ENCODE data around the gene WNK2.
"Not testable (repeated sequence)": the region's sequence is repeated elsewhere in the genome, so short reads cannot be mapped to it uniquely, and the experiment has no call there.

The WNK2 gene

DNA sequence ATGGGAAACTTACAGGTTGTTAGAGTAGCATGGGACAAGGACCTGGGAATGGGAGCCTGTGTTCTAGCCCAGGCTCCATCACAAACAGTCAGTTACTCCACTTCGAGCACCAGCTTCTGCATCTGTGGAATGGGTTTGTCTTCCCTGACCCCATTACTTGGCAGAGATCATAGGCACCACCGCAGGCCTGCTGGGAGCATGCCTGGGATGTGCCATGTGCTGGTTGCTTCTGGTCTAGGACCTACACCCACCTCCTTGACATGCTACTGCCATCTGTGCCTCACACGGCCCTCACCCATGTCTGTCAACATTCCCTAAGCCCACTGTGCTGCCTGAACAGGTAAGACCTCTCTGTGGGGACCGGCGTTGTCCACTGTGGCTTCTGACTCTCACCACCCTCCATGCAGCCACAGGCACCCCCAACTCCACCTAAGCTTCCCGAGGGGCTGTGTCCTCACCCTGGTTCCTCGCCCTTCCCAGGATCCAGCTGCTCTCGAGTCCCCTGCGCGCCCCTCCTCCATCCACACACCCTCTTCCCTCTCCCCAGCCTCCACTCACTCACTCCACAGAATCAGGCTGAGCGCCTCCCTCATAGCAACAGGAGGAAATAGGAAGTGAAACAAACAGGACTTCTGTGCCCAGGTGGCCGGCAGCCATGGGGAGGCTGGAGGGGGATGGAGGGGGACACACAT lies 181.6 kb downstream of the WNK2 start:
- H3K27me3 Mint-ChIP-seq: peaks cover 1% of the 10 kb centered on the region
- H3K9me3 Mint-ChIP-seq (ENCODE audit: low read depth): peaks cover 9% of the 10 kb centered on the region
- H3K36me3 Mint-ChIP-seq: peaks cover 3% of the 10 kb centered on the region
- H3K4me1 Mint-ChIP-seq (ENCODE audit: low read depth): no peaks in the 10 kb centered on the region
- H3K4me3 Mint-ChIP-seq: no peak overlapping the region
- no peak overlapping the region for H3K27ac Mint-ChIP-seq

DNA sequence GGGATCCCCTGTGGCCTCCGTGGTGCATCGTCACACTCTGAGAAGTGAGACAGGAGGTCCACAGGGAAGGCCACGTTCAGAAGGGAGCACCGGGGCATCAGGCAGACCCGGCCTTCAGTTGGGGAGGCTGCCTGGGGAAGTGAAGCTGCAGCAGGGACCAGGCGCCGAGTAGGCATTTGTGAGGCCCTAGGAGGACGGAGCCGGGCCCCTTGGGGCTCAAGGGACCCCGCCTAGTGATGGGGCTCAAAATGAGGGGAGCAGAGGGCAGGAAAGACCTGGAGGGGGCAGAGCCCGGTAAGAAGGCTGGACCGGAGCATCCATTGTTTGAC lies 182.1 kb downstream of the WNK2 start:
- H3K36me3 Mint-ChIP-seq: peaks cover 2% of the 10 kb centered on the region
- no peaks in the 10 kb centered on the region for H3K4me1 Mint-ChIP-seq (ENCODE audit: low read depth)
- H3K27me3 Mint-ChIP-seq: peaks cover 1% of the 10 kb centered on the region
- no peak overlapping the region for H3K4me3 Mint-ChIP-seq
- peaks cover 8% of the 10 kb centered on the region for H3K9me3 Mint-ChIP-seq (ENCODE audit: low read depth)
- no peak overlapping the region for H3K27ac Mint-ChIP-seq

DNA sequence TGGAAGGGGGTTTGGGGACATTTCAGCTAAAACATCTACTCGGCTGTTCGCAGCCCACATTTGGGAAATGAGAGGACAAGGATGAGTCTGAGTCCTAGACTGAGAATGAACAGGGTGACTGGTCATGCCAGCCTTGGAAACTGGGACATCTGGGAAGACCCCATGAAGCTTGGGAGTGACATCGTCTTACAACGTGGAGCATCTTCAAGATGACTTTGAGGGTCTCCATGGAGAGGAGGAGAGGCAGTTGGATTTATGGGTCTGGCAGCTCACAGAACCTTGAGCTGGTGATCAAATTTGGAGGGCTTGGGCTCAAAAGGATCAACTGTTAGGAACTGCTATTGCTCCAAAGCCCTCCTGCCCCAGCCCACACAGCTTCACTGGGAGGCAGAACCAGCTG lies 182.5 kb downstream of the WNK2 start:
- not testable (repeated sequence) for H3K36me3 Mint-ChIP-seq; H3K27ac Mint-ChIP-seq; H3K9me3 Mint-ChIP-seq (ENCODE audit: low read depth); H3K4me1 Mint-ChIP-seq (ENCODE audit: low read depth); H3K4me3 Mint-ChIP-seq; H3K27me3 Mint-ChIP-seq

DNA sequence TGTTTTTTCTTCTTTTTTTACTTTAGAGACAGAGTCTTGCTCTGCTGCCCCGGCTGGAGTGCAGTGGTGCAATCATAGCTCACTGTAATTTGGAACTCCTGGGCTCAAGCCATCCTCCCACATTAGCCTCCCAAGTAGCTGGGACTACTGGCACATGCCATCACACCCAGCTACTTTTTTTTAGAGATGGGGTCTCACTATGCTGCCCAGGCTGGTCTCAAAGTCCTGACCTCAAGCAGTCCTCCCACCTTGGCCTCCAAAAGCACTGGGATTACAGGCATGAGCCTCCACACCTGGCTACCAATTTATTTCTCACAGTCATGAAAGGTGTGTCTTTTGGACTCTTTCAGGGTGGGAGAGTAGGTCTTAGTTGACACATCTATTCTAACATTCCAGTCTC lies 184.5 kb downstream of the WNK2 start:
- Mint-ChIP-seq H3K27me3 (peaks cover 1% of the 10 kb centered on the region), H3K36me3 (peaks cover 2% of the 10 kb centered on the region), H3K9me3 (ENCODE audit: low read depth) (no peaks in the 10 kb centered on the region), H3K27ac (no peak overlapping the region), H3K4me3 (no peak overlapping the region), H3K4me1 (ENCODE audit: low read depth) (no peaks in the 10 kb centered on the region)

DNA sequence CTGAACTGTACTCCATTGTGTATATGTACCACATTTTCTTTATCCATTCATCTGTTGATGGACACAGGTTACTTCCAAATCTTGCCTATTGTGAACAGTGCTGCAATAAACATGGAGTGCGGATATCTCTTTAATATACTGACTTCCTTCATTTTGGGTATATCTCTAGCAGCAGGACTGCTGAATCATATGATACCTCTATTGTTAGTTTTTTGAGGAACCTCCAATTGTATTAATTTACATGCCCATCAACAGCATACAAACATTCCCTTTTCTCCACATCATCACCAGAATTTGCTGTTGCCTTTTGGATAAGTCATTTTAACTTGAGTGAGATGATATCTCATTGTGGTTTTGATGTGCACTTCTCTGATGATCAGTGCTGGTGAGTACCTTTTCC lies 185.7 kb downstream of the WNK2 start:
- H3K9me3 Mint-ChIP-seq (ENCODE audit: low read depth): no peaks in the 10 kb centered on the region

More for the DNA sequence above, 185.7 kb downstream of the WNK2 start:
- H3K36me3 Mint-ChIP-seq: no peaks in the 10 kb centered on the region
- no peak overlapping the region for H3K4me3 Mint-ChIP-seq
- peaks cover 1% of the 10 kb centered on the region for H3K27me3 Mint-ChIP-seq
- no peaks in the 10 kb centered on the region for H3K4me1 Mint-ChIP-seq (ENCODE audit: low read depth)
- no peak overlapping the region for H3K27ac Mint-ChIP-seq

Data from activated naive CD8-positive, alpha-beta T cell (primary cell).